Kidney epithelial cell (primary cell): ENCODE data around the gene SP100. TPM values are rescaled to one million over a fixed set of nuclear protein-coding genes. Genes with fewer than 3 reads are reported as not detected.

ENCODE experiments used
- DNase-seq: peaks from one replicate; pipeline ENCODE4 v3.0.0-alpha.2; 2010; ENCODE audit warnings: low read depth
- H3K27me3 ChIP-seq: 2 replicates; pipeline ENCODE4 v1.6.0; 2011; ENCODE audit warnings: low read length; ENCODE audit not compliant: control insufficient read depth, insufficient read depth
- H3K36me3 ChIP-seq: 2 replicates; pipeline ENCODE4 v1.5.1; 2011; ENCODE audit warnings: low read length; ENCODE audit not compliant: control insufficient read depth, insufficient read depth
- H3K4me3 ChIP-seq: 2 replicates; pipeline ENCODE4 v1.5.1; 2011; ENCODE audit warnings: low read depth, mild to moderate bottlenecking, control low read depth, low read length
- CTCF ChIP-seq: IDR thresholded peaks from 2 replicates; pipeline ENCODE4 v1.5.1; 2011; ENCODE audit warnings: mild to moderate bottlenecking, moderate library complexity, low read length, control low read depth, inconsistent platforms; ENCODE audit not compliant: insufficient read depth, poor library complexity, severe bottlenecking
- total RNA-seq: library from RNA; depleted of rRNA; stranded (reverse); fragments of >200 nt; gene quantifications from 2 replicates; pipeline ENCODE4 v1.2.3, GENCODE V29; 2015

SP100 gene
- total RNA-seq, 1 donor from 2014 or later = 48.0 TPM

GRCh38 chr2:230586328-230586982 lies 170.5 kb downstream of the SP100 start:
- DNase-seq = no peak
- Histone ChIP-seq H3K4me3 (no peak overlapping the region), H3K36me3 (no peaks in the 10 kb centered on the region), H3K27me3 (no peaks in the 10 kb centered on the region)
- no peak for TF ChIP-seq CTCF

GRCh38 chr2:230589025-230589424 lies 173.0 kb downstream of the SP100 start:
- no peak for DNase-seq
- no peaks in the 10 kb centered on the region for H3K36me3 ChIP-seq
- no peak for TF ChIP-seq CTCF
- H3K4me3 ChIP-seq = no peak overlapping the region
- no peaks in the 10 kb centered on the region for H3K27me3 ChIP-seq

- Histone ChIP-seq H3K27me3 (no peaks in the 10 kb centered on the region), H3K4me3 (no peak overlapping the region), H3K36me3 (no peaks in the 10 kb centered on the region)
- no peak for TF ChIP-seq CTCF
- DNase-seq = no peak
Observed at GRCh38 chr2:230589497-230590015, 173.6 kb downstream of the SP100 start.

- Histone ChIP-seq H3K27me3 (no peaks in the 10 kb centered on the region), H3K36me3 (no peaks in the 10 kb centered on the region), H3K4me3 (no peak overlapping the region)
- TF ChIP-seq CTCF = no peak
- no peak for DNase-seq
Observed at GRCh38 chr2:230590333-230590732, 174.3 kb downstream of the SP100 start.

GRCh38 chr2:230591850-230592249 lies 175.8 kb downstream of the SP100 start:
- Histone ChIP-seq H3K4me3 (no peak overlapping the region), H3K36me3 (no peaks in the 10 kb centered on the region), H3K27me3 (no peaks in the 10 kb centered on the region)
- TF ChIP-seq CTCF = no peak
- DNase-seq = no peak

GRCh38 chr2:230592775-230593174 lies 176.8 kb downstream of the SP100 start:
- DNase-seq = no peak
- no peaks in the 10 kb centered on the region for H3K27me3 ChIP-seq
- no peak overlapping the region for H3K4me3 ChIP-seq
- H3K36me3 ChIP-seq = no peaks in the 10 kb centered on the region
- TF ChIP-seq CTCF = no peak
